H1 (cell line): ENCODE data around the gene ARHGEF35. TPM values are rescaled to one million over a fixed set of nuclear protein-coding genes. Genes with fewer than 3 reads are reported as not detected.

ENCODE experiments used
- CTCF ChIA-PET: fragments of 300-600 bp; sonication (Branson Sonifier 250); formaldehyde crosslinking; loops from one replicate; lab custom pipeline; 2021; ENCODE audit not compliant: partially characterized antibody; lab: Charles Lee
- POLR2A ChIA-PET: fragments of 300-600 bp; sonication (Branson Sonifier 250); formaldehyde crosslinking; loops from one replicate; lab custom pipeline; 2021; ENCODE audit warnings: inconsistent platforms; ENCODE audit not compliant: partially characterized antibody; lab: Charles Lee
- DNase-seq, 2 experiments: peaks; one replicate each; pipeline versions ENCODE4 v3.0.0 to v3.0.0-alpha.2; 2010 to 2022; ENCODE audit warnings: low spot score in 2 of 2, low read depth in 1 of 2, mixed read lengths in 1 of 2
- FAIRE-seq: peaks from 2 replicates; lab custom pipeline; 2011; peaks lifted over from hg19 to GRCh38; lab: Jason Lieb, UNC
- H2AFZ ChIP-seq: 2 replicates; pipeline ENCODE4 v1.8.1; 2012; ENCODE audit warnings: low read length, inconsistent platforms
- H2AK5ac ChIP-seq: 2 replicates; pipeline ENCODE4 v1.6.1; 2013; ENCODE audit warnings: low read depth, low read length
- H2BK120ac ChIP-seq: replicated peaks from 2 replicates; pipeline ENCODE3; 2013; ENCODE audit warnings: low read depth, low read length, inconsistent platforms
- H2BK12ac ChIP-seq: 2 replicates; pipeline ENCODE4 v1.6.1; 2013; ENCODE audit warnings: low read depth, low read length
- H2BK15ac ChIP-seq: 2 replicates; pipeline ENCODE4 v1.6.1; 2013; ENCODE audit warnings: low read length
- H2BK20ac ChIP-seq: 2 replicates; pipeline ENCODE4 v1.6.1; 2013; ENCODE audit warnings: low read length
- H2BK5ac ChIP-seq: 2 replicates; pipeline ENCODE4 v1.6.1; 2013; ENCODE audit warnings: low read depth, low read length
- H3K14ac ChIP-seq: 2 replicates; pipeline ENCODE4 v1.6.1; 2013; ENCODE audit warnings: inconsistent platforms; ENCODE audit not compliant: insufficient read length
- H3K18ac ChIP-seq: 2 replicates; pipeline ENCODE4 v1.6.1; 2013; ENCODE audit warnings: low read length; ENCODE audit errors: extremely low read depth
- H3K23ac ChIP-seq: 2 replicates; pipeline ENCODE4 v1.6.1; 2013; ENCODE audit warnings: inconsistent platforms; ENCODE audit not compliant: insufficient read length
- H3K23me2 ChIP-seq: 2 replicates; pipeline ENCODE4 v1.6.1; 2013; ENCODE audit warnings: low read depth, low read length
- H3K27ac ChIP-seq: 2 replicates; pipeline ENCODE4 v1.6.1; 2011; ENCODE audit warnings: low read depth, low read length, inconsistent platforms
- H3K27me3 ChIP-seq, 4 experiments: replicated peaks in 1 of 4; 1 replicate in 1 of 4; 2 replicates in 3 of 4; pipeline versions ENCODE4 v1.6.1 to v1.8.1; 2011 to 2013; ENCODE audit warnings: low read length in 3 of 4, mild to moderate bottlenecking in 3 of 4, inconsistent platforms in 2 of 4, mixed read lengths in 2 of 4, moderate library complexity in 1 of 4; ENCODE audit not compliant: control insufficient read depth in 3 of 4, insufficient read depth in 3 of 4; ENCODE audit errors: extremely low read depth in 1 of 4
- H3K36me3 ChIP-seq, 4 experiments: 2 replicates each; pipeline versions ENCODE4 v1.6.1 to v1.8.1; 2011 to 2013; ENCODE audit warnings: mild to moderate bottlenecking in 4 of 4, low read length in 3 of 4, moderate library complexity in 2 of 4, control low read depth in 1 of 4, inconsistent platforms in 1 of 4; ENCODE audit not compliant: insufficient read depth in 4 of 4, control insufficient read depth in 2 of 4
- H3K4ac ChIP-seq: replicated peaks from 2 replicates; pipeline ENCODE3; 2013; ENCODE audit warnings: low read length, low read depth, mixed read lengths, inconsistent platforms; ENCODE audit not compliant: insufficient read length
- H3K4me1 ChIP-seq, 4 experiments: replicated peaks in 1 of 4; 1 replicate in 1 of 4; 2 replicates in 3 of 4; pipeline versions ENCODE4 v1.6.1 to v1.8.1; 2011 to 2013; ENCODE audit warnings: low read length in 3 of 4, inconsistent platforms in 2 of 4, mixed read lengths in 1 of 4; ENCODE audit not compliant: insufficient read depth in 4 of 4, control insufficient read depth in 3 of 4
- H3K4me2 ChIP-seq, 2 experiments: 2 replicates each; pipeline versions ENCODE4 v1.6.1 to v1.8.1; 2011 to 2013; ENCODE audit warnings: low read depth in 2 of 2, low read length in 2 of 2, control low read depth in 1 of 2, inconsistent platforms in 1 of 2, mild to moderate bottlenecking in 1 of 2; ENCODE audit not compliant: insufficient read depth in 1 of 2
- H3K4me3 ChIP-seq, 4 experiments: fragments of 200-600, 300-600 bp in 1 of 4; sonication (generic), shearing (Covaris generic), sonication (Bioruptor Twin) in 1 of 4; 2 replicates each; pipeline versions ENCODE4 v1.5.1 to v1.8.1; 2011 to 2016; ENCODE audit warnings: low read length in 4 of 4, low read depth in 3 of 4, control low read depth in 2 of 4, inconsistent platforms in 2 of 4, mild to moderate bottlenecking in 2 of 4, mixed read lengths in 1 of 4, moderate library complexity in 1 of 4; ENCODE audit not compliant: insufficient read depth in 2 of 4; ENCODE audit errors: extremely low read depth in 1 of 4
- H3K56ac ChIP-seq: replicated peaks from 2 replicates; pipeline ENCODE3; 2013; ENCODE audit warnings: low read depth, mild to moderate bottlenecking, mixed read lengths, low read length, inconsistent platforms; ENCODE audit not compliant: insufficient read length
- H3K79me1 ChIP-seq: 2 replicates; pipeline ENCODE4 v1.6.1; 2013; ENCODE audit warnings: low read depth, low read length, control low read depth
- H3K79me2 ChIP-seq, 2 experiments: 2 replicates each; pipeline versions ENCODE4 v1.6.1 to v1.8.1; 2012 to 2013; ENCODE audit warnings: low read length in 2 of 2, mild to moderate bottlenecking in 2 of 2, inconsistent platforms in 1 of 2; ENCODE audit not compliant: insufficient read depth in 2 of 2, control insufficient read depth in 1 of 2
- H3K9ac ChIP-seq, 4 experiments: replicated peaks in 1 of 4; 1 replicate in 1 of 4; 2 replicates in 3 of 4; pipeline versions ENCODE4 v1.6.1 to v1.8.1; 2011 to 2013; ENCODE audit warnings: low read depth in 3 of 4, low read length in 3 of 4, control low read depth in 2 of 4, mild to moderate bottlenecking in 2 of 4, moderate library complexity in 2 of 4, inconsistent platforms in 1 of 4; ENCODE audit errors: extremely low read depth in 1 of 4
- H3K9me3 ChIP-seq, 2 experiments: 2 replicates each; pipeline versions ENCODE4 v1.6.1 to v1.8.1; 2012 to 2013; ENCODE audit warnings: mild to moderate bottlenecking in 2 of 2, moderate library complexity in 2 of 2, control low read depth in 1 of 2, inconsistent platforms in 1 of 2, low read depth in 1 of 2, low read length in 1 of 2, mixed read lengths in 1 of 2; ENCODE audit not compliant: insufficient read depth in 2 of 2
- H4K20me1 ChIP-seq, 2 experiments: replicated peaks in 1 of 2; 2 replicates each; pipeline versions ENCODE3 to v1.8.1; 2011 to 2013; ENCODE audit warnings: inconsistent platforms in 2 of 2, low read length in 2 of 2, mild to moderate bottlenecking in 1 of 2; ENCODE audit not compliant: insufficient read depth in 2 of 2, control insufficient read depth in 1 of 2
- H4K5ac ChIP-seq: 2 replicates; pipeline ENCODE4 v1.6.1; 2013; ENCODE audit warnings: low read length, low read depth, mixed read lengths, inconsistent platforms; ENCODE audit not compliant: insufficient read length
- H4K8ac ChIP-seq: 2 replicates; pipeline ENCODE4 v1.8.0; 2013; ENCODE audit warnings: mild to moderate bottlenecking, moderate library complexity, low read length, inconsistent platforms; ENCODE audit not compliant: insufficient read depth; ENCODE audit errors: extremely low read depth
- H4K91ac ChIP-seq: replicated peaks from 2 replicates; pipeline ENCODE3; 2013; ENCODE audit warnings: low read length, mixed read lengths, inconsistent platforms; ENCODE audit not compliant: insufficient read length
- PHF8 ChIP-seq: fragments of 200-600 bp; sonication (generic); conservative IDR thresholded peaks from 2 replicates; pipeline ENCODE4 v1.7.1; 2012; ENCODE audit warnings: low read depth, mild to moderate bottlenecking, inconsistent platforms, low read length, moderate library complexity
- WGBS, 2 experiments: shearing (Covaris generic) in 1 of 2; methylation state at CpG; one replicate each; pipeline versions ENCODE4 v1.1.6 to v1.1.7; 2013 to 2015; ENCODE audit warnings: low lambda C conversion rate in 2 of 2, mixed read lengths in 2 of 2, inconsistent platforms in 1 of 2, low coverage in 1 of 2, missing lambda C conversion rate in 1 of 2; ENCODE audit not compliant: insufficient replicate concordance in 2 of 2, insufficient coverage in 1 of 2, insufficient read length in 1 of 2; ENCODE audit errors: extremely low coverage in 1 of 2, missing lambda C conversion rate in 1 of 2; 5-methylcytosine and 5-hydroxymethylcytosine counted together
- polyA plus RNA-seq, 7 experiments: library from polyadenylated mRNA; depleted of rRNA in 3 of 7; stranded (reverse) in 5 of 7; unstranded in 2 of 7; fragments of >200 nt in 5 of 7; fragments of 200-250 nt in 2 of 7; gene quantifications; 1 replicate in 5 of 7; 2 replicates in 1 of 7; 4 replicates in 1 of 7; pipeline versions ENCODE4 v1.2.1 to v1.2.3, GENCODE V29; 2011 to 2013; ENCODE audit warnings: missing spikeins in 2 of 7, mixed read lengths in 2 of 7
- total RNA-seq: library from RNA; stranded (reverse); fragmentation: NEBNext Ultra II Directional; extraction: Animal tissue kit (Norgen Biotek cat#: 25700); gene quantifications from 2 replicates; pipeline ENCODE4 v1.2.1, GENCODE V29; 2021

The ARHGEF35 gene
- total and polyA plus RNA-seq, 2 of the 8 experiments (the other 6 are each of a cell fraction or from before 2014, with no cell fraction given), result 1.3 to 11.8 TPM

DNA sequence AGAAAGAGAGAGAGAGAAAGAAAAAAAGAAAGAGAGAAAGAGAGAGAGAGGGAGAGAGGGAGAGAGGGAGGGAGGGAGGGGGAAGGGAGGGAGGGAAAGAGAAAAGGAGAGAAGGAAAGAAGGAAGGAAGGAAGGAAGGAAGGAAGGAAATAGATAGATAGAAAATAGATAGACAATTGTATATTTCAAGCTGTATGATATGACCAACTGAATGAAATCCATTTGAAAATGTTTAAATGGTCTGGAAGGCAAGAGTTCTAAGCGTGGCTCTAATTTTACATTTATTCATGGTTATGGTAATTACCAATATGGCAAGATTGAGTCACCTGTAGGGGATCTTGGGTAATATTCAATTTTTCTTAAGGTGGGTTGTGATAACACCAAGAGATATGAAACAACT is 36.8 kb downstream of the ARHGEF35 start:
- FAIRE-seq (no peak), DNase-seq (no peak)
- no peaks in the 10 kb centered on the region for H3K4me1 ChIP-seq
- H2AK5ac ChIP-seq, result no peak overlapping the region
- no peak overlapping the region for H3K18ac ChIP-seq
- CTCF ChIA-PET, result interaction anchor here (0.6 kb wide), 1 partner anchor 1971 kb away, joined by 3 read pairs; no protein-coding TSS in a partner anchor
- POLR2A ChIA-PET, result no interaction called here
- H3K56ac ChIP-seq, result no peak overlapping the region
- H4K91ac ChIP-seq, result no peak overlapping the region
- no peak overlapping the region for H3K4ac ChIP-seq
- H3K14ac ChIP-seq, result no peak overlapping the region
- H2BK15ac ChIP-seq, result no peak overlapping the region
- WGBS, 2 experiments, result 91% methylated on average over 1 of the region's 1 CpG; no CpG with 5 or more reads in 1 of the 2 experiments
- H3K27ac ChIP-seq, result no peak overlapping the region
- no peak overlapping the region for H2BK5ac ChIP-seq
- H3K9me3 ChIP-seq, result no peaks in the 10 kb centered on the region
- H2BK120ac ChIP-seq, result no peak overlapping the region
- H3K79me1 ChIP-seq, result no peaks in the 10 kb centered on the region
- no peak overlapping the region for H3K9ac ChIP-seq
- H3K4me2 ChIP-seq, result no peak overlapping the region
- H3K4me3 ChIP-seq, result no peak overlapping the region
- H3K27me3 ChIP-seq, result no peaks in the 10 kb centered on the region; a peak in 1 of 7 replicates
- no peak overlapping the region for H3K23ac ChIP-seq
- no peak for TF ChIP-seq PHF8
- no peak overlapping the region for H4K5ac ChIP-seq
- H2BK20ac ChIP-seq, result no peak overlapping the region
- no peaks in the 10 kb centered on the region for H4K20me1 ChIP-seq
- H3K23me2 ChIP-seq, result no peaks in the 10 kb centered on the region
- no peak overlapping the region for H4K8ac ChIP-seq
- no peaks in the 10 kb centered on the region for H3K36me3 ChIP-seq
- H2AFZ ChIP-seq, result no peak overlapping the region
- no peak overlapping the region for H2BK12ac ChIP-seq
- no peaks in the 10 kb centered on the region for H3K79me2 ChIP-seq
